Measurements from ENCODE around the gene MUC20. TPM values are rescaled to one million over a fixed set of nuclear protein-coding genes. Genes with fewer than 3 reads are reported as not detected.
A peak's percentile ranks its signal among the peaks of the same experiment; 100 is the strongest.
"Not testable (repeated sequence)": the region's sequence is repeated elsewhere in the genome, so short reads cannot be mapped to it uniquely, and the experiment has no call there.

Gene MUC20
- total RNA-seq, 1 donor from 2014 or later: 28.7 TPM

DNA sequence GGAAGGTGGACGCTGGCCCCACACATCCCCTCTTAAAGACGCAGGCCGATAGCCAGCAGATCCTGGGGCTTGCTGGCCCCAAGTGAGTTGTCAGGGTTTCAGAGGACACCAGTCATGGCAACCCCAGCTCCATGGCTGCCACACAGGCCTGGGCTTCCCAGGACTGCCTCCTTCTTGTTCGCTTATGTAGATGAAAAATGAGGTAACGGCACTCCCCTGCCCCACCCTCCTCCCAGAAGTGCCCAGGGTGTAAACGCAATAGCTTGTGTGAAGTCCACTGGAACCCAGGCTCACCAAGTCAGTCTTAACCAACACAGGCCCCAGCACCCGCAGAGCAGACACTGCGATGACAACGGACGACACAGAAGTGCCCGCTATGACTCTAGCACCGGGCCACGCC, 3.6 kb downstream of the MUC20 start:
- DNase-seq (ENCODE audit: low spot score); ATAC-seq; intact Hi-C loops (cut with DNase I): not testable (repeated sequence)

DNA sequence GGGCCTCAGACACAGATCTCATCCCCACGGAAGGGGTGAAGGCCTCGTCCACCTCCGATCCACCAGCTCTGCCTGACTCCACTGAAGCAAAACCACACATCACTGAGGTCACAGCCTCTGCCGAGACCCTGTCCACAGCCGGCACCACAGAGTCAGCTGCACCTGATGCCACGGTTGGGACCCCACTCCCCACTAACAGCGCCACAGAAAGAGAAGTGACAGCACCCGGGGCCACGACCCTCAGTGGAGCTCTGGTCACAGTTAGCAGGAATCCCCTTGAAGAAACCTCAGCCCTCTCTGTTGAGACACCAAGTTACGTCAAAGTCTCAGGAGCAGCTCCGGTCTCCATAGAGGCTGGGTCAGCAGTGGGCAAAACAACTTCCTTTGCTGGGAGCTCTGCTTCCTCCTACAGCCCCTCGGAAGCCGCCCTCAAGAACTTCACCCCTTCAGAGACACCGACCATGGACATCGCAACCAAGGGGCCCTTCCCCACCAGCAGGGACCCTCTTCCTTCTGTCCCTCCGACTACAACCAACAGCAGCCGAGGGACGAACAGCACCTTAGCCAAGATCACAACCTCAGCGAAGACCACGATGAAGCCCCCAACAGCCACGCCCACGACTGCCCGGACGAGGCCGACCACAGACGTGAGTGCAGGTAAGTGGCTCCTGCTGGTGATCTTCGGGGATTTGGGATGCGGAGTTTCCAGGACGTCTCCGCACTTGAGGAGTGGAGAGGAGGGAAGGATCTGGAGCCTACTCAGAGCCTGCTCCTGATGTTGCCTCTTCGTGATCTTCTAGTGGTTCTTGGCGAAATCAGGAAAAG, 5.3 kb downstream of the MUC20 start:
- DNase-seq (ENCODE audit: low spot score): peak; percentile 60
- ATAC-seq; intact Hi-C loops (cut with DNase I): not testable (repeated sequence)

DNA sequence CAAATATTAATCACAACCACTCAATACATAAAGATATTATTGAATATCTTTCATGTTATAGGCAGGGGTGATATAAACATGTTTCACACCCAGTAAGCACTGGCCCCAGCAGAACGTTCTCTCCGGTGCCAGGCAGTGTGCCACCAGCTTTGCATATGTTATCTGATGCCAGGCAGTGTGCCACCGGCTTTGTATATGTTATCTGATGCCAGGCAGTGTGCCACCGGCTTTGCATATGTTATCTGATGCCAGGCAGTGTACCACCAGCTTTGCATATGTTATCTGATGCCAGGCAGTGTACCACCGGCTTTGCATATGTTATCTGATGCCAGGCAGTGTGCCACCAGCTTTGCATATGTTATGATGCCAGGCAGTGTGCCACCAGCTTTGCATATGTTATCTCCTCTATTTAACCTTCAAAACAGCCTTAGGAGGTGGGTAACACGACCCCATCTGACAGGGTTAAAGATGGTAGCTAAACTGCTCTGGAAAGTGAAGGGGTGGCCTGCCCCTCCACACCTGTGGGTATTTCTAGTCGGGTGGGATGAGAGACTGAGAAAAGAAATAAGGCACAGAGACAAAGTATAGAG, 6.9 kb downstream of the MUC20 start:
- DNase-seq (ENCODE audit: low spot score) (peak; percentile 49), ATAC-seq (no peak)
- intact Hi-C loops (cut with DNase I): no loop called here

DNA sequence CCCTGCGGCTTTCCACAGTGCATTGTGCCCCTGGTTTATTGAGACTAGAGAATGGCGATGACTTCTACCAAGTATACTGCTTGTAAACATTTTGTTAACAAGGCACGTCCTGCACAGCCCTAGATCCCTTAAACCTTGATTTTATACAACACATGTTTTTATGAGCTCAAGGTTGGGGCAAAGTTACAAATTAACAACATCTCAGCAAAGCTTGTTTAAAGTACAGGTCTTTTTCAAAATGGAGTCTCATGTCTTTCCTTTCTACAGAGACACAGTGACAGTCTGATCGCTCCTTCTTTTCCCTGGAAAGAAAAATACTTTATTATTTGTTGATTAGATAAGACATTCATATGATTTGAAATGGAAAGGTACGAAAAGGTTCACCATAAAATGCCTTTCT, 8.0 kb downstream of the MUC20 start:
- ATAC-seq; intact Hi-C loops (cut with DNase I); DNase-seq (ENCODE audit: low spot score): not testable (repeated sequence)

DNA sequence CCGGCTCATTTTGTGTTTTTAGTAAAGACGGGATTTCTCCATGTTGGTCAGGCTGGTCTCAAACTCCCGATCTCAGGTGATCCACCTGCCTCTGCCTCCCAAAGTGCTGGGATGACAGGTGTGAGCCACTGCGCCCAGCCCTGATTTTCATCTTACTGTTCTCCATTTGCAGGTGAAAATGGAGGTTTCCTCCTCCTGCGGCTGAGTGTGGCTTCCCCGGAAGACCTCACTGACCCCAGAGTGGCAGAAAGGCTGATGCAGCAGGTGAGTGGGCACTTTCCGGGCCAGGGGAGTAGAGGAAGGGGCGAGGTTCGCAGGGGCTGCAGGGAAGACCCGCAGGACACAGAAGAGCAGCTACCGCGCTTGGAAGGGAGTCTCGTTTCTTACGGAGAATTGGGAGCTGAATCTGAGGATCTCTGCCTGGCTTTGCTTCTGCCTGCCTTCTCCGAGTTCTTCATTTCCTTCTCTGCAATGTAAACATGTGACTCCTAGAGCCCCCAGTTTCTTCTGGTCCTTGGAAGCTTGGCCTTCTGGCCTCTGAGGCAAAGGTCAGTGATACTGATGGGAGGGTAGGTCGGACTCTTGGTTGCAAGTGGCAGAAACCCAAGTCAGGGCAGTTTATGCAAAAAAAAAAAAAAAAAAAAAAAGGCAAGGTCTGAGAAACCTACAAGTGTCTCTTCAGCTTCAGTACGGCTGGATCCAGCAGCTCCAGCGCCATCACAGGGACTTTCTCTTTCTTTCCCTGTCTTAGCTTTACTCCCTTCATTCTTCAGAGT, 8.9 kb downstream of the MUC20 start:
- intact Hi-C loops (cut with DNase I): no loop called here
- DNase-seq (ENCODE audit: low spot score) (peak; percentile 55), ATAC-seq (no peak)

DNA sequence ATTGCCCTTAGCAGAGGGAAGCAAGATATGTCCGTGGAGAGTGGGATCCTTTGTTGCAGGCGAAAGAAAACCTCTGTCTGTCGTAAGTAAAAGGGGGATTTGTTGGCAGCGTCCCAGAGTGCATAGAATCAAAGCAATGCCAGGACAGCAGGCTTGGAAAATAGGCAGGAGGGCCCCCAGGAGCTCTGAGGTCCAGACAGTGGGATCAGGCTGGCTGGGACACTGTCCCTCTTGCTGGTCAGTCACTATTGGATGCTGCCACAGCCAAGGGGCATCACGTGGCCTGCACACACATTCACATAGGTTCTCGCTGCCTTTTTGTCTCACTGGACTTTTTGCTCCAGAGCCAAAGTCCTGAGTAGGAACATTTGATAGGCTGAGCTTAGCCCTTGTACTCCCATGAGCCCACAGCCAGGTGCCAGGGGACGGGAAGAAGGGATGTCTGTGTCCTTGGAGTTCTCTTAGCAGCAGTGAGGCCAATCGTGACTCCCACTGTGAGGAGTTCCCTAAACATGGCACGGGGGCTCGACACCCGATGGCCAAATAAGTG, 10.7 kb downstream of the MUC20 start:
- peak; percentile 55 for DNase-seq (ENCODE audit: low spot score)
- ATAC-seq: no peak
- intact Hi-C loops (cut with DNase I): no loop called here

DNA sequence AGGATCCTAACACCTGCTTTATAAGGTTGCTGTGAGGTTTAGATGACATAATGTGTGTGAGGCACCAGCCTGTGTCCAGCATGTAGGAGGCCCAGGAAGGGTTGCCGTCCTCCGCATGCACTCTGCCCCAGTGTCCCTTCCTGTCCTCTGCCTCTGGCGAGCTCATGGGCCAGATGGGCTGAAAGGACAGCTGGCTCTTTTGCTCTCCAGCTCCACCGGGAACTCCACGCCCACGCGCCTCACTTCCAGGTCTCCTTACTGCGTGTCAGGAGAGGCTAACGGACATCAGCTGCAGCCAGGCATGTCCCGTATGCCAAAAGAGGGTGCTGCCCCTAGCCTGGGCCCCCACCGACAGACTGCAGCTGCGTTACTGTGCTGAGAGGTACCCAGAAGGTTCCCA, 12.2 kb downstream of the MUC20 start:
- no peak for DNase-seq (ENCODE audit: low spot score)
- no peak for ATAC-seq
- intact Hi-C loops (cut with DNase I): no loop called here

DNA sequence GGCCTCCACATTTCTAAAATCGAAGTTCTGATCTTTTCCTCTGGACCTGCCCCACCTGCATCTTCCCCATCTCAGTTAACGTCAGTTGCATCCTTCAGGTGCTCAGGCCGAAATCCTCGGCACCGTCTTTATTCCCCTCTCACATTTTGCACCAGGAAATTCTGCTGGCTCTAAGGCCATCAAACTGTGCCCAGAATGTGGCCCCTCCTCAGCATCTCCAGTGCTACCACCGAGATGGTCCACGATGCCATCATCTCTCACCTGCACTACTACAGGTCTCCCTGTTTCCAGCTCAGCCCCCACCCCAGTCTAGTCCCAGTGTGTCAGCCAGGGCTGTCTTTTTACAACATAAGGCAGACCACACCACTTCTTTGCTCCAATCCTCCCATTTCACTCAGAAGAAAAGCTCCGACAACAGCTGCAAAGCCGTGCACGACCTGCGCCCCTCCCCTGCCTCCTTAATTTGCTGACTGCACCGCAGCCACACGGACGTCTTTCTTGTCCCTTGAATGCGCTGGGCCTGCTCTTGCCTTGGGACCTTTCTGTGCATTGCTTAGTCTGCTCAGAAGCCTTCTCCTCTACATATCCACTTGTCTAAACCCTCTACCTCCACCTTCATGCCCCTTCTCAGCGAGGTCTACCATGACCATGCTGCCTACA, 14.4 kb downstream of the MUC20 start:
- intact Hi-C loops (cut with DNase I): no loop called here
- DNase-seq (ENCODE audit: low spot score) (no peak), ATAC-seq (no peak)

DNA sequence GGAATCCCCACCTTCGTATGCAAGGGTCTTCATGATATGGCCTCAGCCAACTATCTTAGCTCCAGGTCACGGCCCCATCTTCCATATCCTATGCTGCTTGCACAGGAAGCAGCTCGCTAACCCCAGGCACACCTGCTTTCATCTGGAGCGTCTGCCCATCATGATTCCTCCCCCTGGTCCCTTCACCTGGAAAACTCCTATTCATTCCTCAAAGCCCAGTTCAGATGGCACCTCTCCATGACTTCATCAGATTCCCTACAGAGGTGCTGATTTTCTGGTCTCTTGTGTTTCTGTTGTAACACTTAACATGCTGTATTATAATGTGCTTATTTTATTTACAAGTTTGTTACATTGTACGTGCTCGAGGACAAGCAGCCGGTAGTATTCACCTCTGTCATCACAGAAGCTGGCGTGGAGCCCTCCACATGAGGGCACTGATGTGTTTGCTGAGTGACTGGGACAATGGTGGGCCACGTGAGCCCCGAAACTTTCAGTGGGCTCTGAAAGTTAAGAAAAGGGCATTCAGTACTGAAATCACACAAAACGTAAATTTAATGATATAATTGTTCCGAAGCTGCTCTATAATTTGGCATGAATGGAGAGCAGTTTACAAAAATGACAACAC, 16.2 kb downstream of the MUC20 start:
- DNase-seq (ENCODE audit: low spot score): no peak
- intact Hi-C loops (cut with DNase I): no loop called here
- no peak for ATAC-seq

DNA sequence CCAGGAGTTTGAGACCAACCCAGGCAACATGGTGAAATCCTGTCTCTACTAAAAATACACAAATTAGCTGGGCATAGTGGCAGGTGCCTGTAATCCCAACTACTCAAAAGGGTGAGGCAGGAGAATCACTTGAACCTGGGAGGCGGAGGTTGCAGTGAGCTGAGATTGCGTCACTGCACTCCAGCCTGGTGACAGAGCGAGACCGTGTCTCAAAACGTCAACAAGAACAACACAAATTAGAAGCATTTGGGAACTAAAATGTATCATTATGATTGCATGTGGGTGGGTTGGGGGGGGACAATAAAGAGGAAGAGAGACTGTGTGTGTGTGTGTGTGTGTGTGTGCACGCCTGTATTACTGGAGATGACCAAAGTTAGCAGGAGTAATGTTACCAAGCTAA, 17.0 kb downstream of the MUC20 start:
- DNase-seq (ENCODE audit: low spot score); intact Hi-C loops (cut with DNase I); ATAC-seq: not testable (repeated sequence)

DNA sequence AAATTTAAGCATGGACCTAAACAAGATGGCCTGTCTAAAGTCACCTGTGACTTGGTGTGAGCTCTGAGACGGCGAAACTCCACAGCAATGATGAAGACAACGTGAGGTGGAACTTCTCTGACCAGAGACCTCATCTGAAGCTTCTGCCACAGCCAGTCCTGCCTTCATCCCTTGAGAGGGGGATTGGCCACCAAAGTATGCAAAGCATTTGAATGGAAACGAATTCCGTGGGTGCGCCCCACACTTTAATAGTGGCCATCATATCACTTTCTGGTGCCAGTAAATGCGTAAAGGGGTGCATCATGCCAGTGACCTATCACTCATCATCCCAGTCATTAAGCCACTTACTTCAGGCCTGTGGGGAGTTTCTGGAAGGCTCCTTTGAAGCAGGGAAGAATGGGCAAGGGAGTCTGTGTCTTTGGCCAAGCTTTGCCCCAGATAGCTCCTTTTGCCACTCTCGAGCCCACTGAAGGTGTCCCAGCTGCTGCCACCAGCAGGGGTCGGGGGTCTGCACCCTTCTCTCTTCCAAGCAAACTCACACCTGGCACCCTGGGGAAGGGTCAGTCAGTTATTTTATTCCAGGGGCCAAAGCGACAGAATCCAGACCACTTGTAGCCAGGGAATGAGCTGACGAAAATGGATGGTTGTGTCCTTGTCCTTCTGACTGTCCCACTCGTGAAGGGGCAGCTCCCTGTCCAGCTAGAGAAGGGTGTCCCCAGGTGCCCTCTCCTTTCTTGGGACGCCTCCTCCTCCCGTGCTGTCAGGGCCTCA, 17.7 kb downstream of the MUC20 start:
- no peak for DNase-seq (ENCODE audit: low spot score)
- intact Hi-C loops (cut with DNase I): no loop called here
- ATAC-seq: no peak

DNA sequence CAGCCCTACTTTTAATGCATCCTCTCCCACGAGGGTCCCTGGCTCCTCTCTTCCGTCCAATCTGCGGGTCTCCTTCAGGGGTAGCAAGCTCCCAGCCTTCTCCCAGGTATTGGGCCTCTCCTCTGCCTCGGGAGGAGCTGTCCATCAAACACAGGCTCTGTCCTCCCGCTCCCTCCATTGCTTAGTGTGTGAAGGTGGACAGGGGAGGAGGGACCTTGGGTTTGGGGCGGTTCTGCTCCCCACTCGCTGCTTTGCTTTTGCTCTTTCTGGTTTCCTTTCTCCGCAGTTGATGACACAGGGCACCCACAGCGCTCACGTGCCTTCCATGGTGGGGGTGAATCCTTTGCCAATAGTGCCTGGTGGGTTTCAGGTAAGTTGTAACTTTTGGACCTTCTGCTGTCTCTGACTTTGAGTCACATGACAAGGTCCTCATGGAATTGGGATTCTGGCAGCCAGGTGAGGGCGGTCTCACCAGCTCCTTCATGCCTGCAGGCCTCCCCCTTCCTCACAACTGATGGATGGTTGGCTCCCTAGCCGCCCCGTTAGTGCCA, 18.9 kb downstream of the MUC20 start:
- intact Hi-C loops (cut with DNase I): no loop called here
- DNase-seq (ENCODE audit: low spot score): no peak
- no peak for ATAC-seq

DNA sequence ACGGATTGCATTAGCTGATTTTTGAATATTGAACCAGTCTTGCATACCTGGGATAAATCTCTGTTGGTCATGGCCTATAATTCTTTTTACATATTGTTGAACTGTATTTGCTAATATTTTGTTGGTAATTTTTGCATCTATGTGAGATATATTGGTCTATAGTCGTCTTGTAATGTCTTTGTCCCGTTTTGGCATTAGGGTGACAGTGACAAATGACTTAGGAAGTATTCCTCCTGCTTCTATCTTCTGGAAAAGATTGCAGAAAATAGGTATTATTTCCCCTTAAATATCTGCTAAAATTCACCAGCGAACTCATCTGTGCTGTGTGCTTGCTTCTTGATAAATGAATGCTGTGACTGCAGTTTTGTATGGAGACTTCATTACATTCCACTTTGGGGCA, 23.7 kb downstream of the MUC20 start:
- ATAC-seq: no peak
- intact Hi-C loops (cut with DNase I): no loop called here

DNA sequence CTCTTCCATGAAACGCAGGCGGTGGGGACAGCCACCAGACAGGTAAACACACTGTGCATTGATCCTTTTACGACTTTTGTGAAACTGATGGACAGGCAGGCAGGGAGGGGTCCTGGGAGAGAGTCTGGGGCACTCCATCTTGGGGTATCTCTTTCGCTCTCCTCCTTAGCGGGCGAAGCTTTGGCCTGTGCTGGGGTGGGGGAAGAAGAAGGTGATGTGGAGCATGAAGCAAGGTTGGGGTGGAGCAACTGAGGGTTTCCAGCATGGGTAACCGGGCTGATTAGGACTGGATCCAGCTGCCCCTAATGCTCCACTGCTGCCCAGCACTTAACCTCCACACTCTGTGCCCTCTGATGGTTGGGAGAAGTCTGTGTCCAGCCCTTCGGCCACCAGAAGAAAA, 25.6 kb downstream of the MUC20 start:
- intact Hi-C loops (cut with DNase I): no loop called here
- DNase-seq (ENCODE audit: low spot score) (no peak), ATAC-seq (no peak)

More for the DNA sequence above, 23.7 kb downstream of the MUC20 start:
- no peak for DNase-seq (ENCODE audit: low spot score)

DNA sequence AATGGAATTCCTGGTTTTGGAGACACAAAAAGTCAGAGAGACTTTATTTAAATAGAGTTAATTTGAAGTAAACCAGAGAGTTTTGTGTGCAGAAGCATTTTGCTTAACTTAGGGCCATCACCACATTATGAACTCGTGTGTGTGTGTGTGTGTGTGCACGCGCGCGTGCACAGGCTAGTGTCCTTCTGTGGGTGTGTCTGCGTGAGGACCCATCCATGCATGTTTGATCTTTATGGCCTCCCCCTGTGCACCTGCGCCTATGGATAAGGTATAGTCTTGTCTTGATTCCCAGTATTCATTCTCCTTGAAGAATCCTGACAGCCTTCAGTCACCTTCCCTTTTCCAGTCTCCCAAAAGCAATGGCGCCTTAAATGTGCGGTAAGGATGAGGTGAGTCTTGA, 26.0 kb downstream of the MUC20 start:
- no peak for DNase-seq (ENCODE audit: low spot score)
- intact Hi-C loops (cut with DNase I): no loop called here
- ATAC-seq: no peak

DNA sequence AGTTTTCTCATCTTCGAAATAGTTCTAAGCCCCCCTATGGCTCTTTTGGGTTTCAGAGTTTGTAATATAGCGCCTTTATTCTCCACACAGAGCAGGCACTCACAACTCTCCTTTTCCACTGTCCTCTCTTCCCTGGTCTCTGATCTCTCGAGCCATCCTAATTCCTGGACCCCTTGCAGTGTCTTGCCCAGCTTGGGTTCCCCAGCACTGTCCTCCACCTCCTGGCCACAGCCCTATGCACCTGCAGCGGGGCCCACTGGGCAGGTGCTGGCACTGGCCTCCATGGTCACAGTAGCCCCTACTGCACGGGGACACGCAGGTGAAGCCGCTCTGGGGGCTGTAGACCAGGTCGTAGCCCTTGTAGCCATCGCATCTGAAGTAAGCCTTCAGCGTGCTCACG, 27.9 kb downstream of the MUC20 start:
- ATAC-seq: peak; percentile 15
- DNase-seq (ENCODE audit: low spot score): no peak

DNA sequence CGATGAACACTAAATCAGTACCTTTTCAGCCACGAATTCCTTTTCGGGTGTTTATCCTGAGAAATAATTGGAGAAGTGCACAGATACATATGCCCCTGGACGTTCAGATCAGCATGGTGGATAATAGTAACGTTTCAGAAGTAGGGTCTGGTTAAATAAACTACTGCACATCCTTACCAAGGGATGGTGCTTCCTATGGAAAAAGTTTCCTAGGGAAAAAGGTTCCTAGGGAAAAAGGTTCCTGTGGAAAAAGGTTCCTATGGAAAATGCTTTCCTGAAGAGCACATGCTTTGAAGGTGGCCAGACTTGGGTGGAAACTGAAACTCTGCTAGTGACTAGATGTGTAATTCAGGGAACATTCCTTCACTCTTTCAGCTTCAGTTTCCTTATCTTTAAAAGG, 28.3 kb downstream of the MUC20 start:
- DNase-seq (ENCODE audit: low spot score); ATAC-seq; intact Hi-C loops (cut with DNase I): not testable (repeated sequence)

More for the DNA sequence above, 27.9 kb downstream of the MUC20 start:
- intact Hi-C loops (cut with DNase I): no loop called here

Data from sciatic nerve (tissue), 2 donors.